NCI-H226 (cell line): ENCODE data around the gene HOXA1.
A peak's percentile ranks its signal among the peaks of the same experiment; 100 is the strongest.

Source experiments
- DNase-seq: peaks from one replicate; pipeline ENCODE4 v3.0.0-alpha.2; 2015

Gene HOXA1

DNA sequence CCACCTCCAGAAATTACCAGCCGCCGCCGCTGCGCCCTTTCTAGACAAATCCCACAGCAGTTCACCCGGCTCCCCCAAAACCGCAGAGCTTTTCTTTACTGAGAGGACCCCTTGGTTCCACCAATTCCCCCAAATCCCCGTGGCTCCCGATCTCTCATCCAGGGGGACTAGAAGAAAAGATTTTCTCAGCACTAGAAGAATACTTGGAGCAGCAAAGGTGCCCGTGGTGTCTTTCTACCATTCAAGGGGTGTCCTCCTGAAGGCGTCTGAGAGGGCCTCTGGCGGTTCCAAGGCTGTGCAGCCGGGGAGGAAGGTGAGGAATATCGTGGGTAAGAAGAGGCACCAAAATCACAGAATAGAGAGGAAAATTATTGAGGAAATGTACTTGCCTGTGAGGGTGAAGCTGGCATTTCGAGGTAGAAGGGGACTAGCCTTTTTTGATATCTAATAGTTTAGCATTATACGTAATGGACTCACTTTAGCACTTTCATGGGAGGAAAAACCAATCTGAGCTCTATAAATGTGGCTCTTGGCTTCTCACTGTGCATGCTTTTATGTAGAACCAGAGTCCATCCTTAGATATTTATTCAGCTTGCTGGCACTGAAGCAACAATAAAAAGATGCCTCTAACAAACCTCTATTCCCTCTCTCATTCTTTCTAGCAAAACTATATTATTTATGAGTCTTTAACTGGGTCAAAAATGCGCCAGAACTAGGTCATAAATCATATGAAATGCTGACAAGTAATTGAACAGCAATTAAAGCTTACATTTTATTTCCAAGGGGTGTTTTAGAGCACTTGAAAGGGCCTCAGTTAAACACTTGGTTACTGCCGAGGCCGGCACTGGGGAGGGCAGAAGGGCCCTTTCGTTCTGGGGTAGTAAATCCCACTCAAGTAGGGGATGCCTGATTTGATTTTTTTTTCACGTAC lies 20.5 kb upstream of the HOXA1 start:
- DNase-seq: no peak

DNA sequence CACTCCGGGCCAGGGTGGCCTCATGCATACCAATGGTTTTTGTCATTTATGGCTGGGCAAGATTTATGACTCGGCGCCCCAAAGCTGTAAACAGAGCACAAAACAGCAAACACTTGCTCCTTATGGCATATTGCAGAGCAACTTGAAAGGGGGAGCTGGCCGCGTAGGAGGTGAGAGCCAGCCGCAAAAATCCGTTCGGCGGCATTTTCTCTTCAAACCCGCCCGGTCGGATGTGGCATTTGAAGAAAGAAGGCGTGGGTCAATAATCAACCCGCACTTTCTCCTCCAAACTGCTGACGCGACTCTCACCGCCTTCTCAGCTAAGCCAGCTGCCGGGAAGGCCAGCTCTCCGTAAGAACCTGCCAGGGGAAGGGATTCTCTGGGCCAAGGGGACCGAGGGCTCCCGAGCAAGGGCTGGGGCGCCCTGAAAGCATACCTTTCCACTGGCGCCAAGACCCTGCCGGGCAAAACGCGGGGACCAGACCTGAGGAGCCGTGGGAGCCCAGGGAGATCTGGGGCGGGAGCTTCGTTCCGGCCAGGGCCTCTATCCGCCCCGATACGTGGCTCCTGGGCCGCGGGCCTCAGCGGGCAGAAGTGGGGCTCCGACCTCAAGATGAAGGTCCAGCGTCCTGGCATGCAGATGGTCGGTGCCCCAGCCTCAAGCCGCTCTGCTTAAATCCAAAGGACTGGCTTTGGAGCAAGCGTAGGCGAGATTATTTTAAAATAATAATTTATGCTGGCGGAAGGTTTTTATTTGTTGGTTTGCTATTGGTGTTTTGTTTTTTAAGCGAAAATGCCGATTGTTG lies 19.6 kb upstream of the HOXA1 start:
- DNase-seq: peak; percentile 84

DNA sequence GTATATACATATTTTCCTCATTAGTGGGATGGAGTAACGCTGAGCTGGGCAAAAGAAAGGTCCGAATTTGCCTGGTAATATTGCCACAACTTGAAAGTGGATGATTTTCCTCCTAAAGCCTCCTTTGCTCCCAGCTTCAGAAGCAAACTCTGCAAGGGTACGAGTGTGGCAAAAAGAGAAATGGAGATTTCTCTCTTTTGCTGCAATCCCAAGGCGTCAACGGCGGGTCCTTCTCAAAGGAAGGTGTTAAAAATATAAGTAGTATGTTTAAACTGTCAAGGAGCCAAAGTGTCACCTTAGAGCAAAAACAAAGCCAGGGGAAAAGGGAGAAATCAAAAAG lies 19.1 kb upstream of the HOXA1 start:
- DNase-seq: no peak

DNA sequence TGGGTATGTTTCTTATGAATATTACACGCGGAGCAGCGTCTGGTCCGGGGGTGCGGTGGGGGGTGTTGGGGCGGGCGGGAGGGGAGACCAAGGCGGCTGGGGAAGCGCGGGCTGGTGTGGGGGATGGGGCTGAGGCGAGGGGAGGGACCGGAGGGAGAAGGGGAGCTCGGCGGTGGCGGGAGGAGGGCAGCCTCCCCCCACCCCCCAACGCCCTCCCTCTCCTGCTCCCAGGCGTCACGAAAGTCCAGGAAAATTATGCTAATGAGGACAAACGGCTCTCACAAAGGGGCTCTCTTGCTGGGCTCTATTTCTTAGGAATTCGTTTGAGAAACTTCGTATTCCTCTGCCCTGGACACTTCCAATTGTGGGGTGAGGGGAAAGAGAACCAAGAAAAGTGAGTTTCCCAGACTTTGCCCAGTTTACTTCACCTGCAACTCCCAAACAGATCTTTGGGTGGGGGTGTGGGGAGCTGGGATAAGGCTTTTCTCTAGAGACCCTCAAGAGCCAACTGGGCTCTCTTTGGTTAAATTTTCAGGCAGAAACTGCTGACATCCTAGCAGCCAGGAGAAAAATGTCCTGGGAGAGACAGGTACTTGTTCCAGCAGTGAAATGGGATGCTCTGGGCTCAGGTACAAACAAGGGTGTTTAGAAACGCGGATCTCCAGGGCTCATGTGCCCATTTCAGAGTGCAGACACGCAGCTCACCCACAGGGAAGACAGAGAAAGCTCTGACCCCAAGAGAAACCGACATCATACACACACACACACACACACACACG lies 18.4 kb upstream of the HOXA1 start:
- peak; percentile 93 for DNase-seq

DNA sequence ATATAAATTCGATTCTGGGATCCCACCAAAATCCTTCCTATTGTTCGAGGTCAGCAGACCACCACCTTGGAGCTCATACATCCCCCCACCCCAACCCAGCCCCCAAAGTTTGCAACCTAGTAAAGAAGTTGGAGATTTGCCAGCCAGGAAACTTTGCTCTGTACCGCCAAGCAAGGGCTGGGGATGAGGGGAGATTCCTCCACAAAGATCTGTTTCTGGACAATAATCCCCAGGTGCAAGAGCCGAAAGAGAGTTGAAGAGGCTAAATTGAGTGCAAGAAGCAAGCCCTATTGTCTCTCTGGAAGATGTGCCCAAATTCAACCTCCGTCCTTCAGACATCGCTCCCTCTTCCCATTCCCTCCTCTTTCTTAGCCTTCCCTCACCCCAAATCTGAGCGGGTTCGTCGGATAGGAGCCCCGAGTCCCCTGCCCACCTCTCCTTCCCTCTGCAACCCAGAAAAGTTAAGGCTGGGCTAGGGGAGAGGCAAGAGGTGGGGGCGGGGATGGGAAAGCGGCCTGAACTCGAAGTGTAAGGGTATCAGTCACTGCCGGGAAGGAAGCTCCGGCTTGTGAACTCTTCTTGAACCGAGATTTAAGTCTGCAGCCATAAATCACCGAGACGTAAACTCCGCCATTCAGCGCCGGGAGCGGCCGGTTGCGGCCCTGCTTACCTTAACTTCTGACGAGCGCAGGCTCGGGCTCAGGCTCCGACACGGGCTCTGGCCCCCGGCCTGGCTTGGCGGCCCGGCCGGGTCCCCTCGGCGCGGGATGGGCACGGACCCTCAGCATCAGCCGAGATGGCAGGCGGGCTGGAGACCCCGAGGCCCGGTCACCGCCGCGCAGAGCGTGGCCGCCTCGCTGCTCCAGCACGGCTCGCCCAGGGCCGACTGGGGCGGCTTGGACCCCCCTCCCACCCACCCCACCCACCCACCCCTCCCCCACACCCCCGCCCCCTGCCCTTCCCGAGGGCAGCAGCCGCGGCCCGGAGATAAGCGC lies 17.5 kb upstream of the HOXA1 start:
- DNase-seq: peak; percentile 95

DNA sequence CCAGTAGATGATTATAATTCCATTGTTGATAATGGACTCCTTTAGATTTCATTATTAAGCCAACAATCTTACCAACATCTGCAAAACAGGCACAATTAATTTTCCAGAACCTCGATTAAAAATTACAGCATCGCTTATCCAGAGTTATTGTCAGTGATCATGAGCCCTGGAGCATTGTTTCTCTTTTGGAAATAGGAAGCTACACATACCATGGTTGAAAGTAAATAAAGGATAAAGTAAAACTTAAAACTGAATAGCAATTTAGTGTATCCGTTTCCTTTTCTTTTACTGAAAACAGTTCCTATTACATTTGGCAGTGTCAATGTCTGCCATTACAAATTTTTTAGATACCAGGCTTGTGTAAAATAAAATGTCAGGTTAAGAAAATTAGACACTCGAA lies 16.6 kb upstream of the HOXA1 start:
- DNase-seq: no peak

DNA sequence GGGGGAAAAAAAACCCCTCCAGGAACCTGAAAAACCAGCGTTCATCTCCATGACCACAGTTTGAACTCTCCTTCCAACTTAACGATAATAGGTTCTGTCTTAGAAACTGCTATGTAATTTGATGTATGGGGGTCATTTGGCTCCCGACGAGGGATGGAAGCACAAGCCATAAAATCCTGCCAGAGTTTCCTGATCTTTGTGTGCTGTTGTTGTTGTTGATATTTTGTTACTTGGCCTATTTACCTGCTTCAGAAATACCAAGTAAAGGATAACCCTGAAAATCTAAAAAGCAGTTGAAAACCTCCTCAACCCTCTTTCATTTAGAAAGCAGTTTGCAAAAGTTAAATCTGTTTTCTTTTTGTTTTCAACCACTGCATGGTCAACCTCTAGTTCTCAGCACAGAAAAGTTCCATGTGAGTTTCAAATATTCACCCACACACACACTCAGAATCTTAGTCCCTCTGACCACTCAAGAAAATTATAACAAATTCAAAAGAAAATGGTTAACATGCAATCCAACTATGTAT lies 16.0 kb upstream of the HOXA1 start:
- no peak for DNase-seq

DNA sequence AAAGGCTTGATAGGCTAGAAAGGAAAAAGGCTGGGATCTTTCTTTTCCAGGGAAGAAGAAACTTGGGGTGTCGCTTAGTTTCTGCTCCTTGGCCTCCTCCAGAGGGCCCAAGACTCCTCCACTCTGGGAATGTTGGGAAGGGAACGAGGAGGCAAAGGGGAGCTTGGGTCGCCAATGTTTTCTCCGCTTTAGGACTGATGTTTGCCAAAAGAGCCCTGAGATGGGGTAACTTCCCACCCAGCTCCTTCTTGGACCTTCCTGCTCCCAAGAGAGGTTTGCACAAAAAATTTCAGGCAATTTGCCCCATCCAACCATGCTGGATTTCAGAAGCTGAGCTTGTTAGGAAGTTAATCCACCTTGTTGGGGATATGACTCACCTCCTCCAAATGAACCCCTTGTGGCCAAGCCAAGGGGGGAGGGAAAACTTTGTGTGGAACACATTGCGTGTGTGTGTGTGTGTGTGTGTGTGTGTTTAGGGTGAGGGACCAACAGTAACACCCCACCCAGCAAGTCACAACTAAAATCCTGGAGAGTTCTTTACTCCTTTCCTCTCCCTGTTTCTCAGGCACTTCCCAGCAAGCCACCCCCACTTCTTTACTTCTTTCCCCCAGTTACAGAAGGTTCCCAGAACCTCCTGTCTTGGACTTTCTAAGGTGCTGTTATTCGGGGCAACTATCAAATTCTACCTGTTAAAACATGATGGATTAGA lies 15.4 kb upstream of the HOXA1 start:
- DNase-seq: peak; percentile 97

DNA sequence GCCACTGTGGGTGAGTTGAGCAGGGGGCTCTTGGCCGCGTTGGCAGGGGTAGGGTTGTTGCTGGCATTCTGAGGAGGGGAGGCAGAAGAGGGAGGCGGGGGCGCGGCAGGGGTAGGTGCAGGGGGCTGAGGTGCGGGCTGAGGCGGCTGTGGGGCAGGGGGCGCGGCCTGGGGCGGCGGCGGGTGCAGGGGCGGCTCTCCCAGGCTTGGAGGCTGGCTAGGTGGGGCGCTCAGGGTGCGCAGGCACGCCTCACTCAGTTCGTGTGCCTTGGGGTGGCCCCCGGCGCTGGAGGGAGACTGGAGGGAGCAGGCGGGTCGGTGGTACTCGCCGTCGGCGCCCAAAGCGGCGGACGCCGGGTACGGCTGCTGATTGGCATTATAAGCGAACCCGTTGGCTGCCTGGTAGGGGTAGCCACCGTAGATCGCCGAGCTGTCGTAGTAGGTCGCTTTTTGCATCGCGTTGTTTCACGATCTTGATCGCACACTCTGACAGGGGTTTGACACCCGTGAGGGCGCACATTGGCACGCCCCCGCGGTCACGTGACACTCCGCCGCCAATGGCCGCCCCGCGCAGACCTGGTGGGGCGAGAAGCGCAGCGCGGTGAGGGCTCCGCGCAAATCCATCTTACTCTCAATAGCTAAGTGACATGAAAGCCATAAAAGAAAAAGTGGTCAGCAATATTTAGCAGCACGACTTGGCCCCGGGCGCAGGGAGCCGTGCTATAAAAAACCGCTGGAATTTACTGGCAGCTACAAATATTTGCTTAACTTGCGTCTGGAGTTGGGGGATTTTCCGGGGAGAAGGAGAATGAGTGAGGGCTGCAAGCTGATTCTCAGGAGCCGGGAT lies 14.6 kb upstream of the HOXA1 start:
- DNase-seq: peak; percentile 97

DNA sequence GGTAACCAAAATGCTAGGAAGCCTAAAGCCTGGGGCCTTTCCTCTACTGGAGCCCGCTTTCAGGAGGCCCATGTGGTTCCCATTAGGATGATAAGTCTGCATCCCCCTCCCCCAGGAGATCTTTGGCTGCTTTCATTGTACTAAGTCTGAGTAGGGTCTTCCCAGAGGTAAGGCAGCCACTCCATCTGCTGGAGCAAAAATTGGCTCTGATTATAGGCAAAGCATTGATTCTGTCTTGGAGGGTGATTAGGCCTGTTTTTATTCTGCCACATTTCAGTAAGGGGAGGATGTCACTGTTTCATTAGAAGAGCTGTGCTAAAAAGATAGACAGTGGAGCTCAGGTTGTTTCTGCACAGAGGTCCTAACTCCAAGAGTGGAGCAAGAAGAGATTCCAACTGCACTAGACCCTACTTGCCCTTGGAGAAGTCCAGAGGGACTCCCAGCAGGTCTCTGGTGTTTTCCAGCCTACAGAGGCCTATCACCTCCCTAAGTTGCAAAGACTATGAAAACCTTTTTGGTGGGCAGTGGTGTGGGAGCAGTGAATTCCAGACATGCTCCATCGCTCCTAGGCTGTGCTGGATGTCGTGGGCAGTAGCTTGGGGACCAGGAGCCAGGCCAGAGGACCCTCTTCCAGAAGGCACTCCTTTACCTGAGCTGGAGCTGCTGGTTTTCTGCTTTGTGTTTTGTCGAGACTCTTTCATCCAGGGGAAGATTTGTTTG lies 13.8 kb upstream of the HOXA1 start:
- DNase-seq: no peak

DNA sequence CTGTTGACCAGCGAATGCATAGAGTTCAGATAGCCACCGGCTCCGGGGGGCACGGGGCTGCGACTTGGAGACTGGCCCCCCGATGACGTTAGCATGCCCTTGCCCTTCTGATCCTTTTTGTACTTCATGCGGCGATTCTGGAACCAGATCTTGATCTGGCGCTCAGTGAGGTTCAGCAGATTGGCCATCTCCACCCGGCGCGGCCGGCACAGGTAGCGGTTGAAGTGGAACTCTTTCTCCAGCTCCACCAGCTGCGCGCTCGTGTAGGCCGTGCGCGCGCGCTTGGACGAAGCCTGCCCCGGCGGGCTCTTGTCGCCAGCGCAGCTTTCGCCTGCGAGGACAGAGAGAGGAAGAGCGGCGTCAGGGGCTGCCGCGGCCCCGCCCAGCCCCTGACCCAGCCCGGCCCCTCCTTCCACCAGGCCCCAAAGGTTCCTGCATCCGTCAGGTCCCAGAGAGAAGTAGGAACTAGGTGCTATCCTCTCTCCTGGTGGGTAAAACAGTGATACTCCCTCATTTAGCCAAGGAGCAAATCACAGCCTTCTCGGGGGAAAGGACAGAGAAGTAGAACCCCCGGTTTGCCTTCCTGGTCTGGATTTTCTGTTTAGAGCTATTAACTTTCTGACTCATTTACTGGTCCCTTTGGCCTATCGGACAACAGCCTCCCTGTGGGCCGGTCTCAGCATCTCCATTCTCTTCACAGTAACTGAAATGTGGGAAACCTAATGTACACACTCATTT lies 12.8 kb upstream of the HOXA1 start:
- peak; percentile 88 for DNase-seq

DNA sequence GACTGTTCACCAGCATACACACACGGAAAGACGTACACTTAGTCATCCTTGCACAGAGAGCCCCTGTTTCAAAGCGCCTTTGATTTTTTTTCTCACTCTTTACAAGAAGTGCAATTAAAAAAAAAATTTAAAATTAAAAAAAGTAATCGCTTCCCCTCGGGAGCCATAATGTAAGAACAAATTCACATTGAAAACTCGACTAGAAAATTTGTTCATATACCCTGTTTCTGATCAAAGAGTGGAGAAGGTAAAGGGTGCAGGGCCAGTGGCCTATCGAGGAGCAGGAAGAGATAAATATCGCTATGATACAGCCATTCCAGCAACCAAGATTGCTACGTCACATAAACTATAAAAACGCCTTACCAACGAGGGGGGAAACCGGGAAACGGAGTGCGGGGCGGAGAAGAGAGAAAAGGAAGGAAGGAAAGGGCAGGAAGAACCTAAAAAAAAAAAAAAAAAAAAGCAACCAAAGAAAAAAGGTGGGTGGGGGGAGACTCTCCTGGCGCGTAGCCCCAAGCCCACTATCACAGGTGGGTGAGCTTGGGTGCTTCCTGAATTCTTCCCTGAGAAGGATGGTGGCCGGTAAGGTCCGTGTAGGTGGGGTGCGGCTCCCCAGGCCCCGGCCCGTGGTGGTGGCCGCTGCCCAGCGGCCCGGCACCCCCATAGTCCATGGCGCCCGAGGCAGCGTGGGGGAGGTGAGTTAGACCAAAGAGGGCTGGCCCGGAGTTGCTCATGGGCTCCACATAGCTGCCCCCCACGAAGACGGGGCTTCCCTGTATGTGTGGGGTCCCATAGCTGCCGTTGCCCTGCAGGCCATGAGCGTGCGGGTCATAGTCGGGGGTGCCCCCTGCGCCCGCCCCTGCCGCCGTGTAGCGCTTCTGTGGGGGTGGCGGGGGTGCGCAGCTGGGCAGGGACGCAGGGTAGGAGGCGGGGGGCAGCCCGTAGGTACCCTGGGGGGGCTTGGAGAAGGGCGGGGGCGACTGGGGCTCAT lies 11.9 kb upstream of the HOXA1 start:
- peak; percentile 84 for DNase-seq

DNA sequence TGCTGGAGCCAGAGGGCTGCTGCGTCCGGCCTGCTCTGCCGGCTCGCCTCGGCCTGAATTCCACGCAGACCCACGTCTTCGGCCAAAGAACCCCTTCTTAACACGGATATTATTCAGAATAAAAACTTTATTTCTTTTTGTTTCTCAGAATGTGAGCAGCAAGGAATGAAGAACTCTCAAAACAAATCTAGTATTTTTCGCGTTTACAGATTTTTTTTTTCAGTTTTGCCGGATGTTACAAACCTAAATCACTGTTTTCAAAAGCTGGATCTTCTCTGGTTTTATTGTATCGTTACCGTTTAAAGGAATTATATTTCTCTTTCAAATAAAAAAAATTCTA lies 11.1 kb upstream of the HOXA1 start:
- DNase-seq: no peak

DNA sequence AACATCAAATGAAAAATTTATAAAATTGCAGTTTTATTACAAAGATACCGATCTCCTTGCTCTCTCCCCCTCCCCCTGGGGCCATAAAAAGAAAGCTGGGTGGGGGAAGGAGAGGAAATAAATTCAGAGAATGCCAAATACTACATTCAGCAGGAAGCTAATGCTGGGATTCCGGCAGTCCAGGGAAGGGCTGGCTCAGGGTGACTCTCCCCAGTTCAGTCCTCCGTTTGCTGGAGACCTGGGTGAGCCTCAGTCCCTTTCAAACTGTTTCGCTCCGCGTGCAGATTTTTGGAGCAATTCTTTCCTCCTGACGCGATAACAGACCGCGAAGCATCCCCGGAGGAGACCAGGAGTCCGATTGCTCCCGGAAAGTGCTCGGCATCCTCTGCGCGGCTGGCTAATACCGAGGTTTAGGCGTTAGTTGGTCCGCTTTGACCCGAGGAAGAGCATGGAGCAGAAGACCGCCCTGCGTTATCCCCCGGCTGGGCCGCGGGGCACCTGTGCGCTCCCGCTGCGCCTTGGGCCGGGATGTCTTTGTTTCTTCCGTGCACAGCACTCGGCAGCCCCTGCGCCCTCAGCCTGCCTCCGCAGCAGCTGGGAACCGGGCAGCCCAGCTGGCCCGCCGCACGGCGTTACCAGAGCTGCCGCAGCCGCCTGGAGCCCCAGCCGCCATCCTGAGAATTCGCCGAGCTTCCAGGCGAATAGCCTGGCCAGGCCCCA lies 10.5 kb upstream of the HOXA1 start:
- DNase-seq: peak; percentile 50

DNA sequence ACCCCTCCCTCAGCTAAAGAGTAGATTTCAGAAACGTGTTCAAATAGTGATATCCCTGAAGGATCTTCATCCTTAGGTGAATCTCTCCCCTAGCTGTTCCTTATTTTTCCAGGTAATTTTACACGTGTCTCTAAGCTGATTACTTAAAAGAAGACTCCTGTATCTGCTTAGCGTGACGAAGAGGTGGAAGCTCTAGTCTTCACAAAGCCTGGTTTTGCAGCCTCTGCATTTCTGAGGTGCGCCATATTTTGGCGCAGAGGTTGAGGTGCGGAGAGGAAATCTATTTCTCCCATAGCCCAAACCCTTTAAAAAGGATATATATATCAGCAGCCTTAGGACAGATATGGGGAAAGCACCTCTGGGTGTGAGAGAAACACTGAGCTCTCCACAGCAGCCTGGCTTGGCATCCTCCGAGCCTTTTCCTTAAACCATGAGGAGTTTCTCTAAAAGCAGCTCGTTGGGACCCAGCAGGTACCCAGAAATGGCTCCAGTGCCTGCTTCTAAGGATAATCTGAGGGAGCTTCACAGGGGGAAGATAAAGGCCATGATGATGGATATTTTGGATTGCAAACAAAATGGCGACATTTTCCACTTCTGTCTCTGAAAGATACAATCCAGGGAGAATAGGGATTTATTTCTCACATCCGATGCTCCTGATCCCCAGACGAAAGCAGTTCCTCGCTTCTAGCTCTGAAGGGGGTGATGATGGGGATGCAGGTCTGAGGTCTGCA lies 9.7 kb upstream of the HOXA1 start:
- DNase-seq: no peak
